ENCODE measurements around the gene BRI3.

GRCh38 chr7:98293746-98294145, 12.3 kb downstream of the BRI3 start:
- TF ChIP-seq EZH2 (IDR thresholded peaks at IDR 0.05; ENCODE audit: low read length, missing control alignments): no peak
- TF ChIP-seq, protein P1, sequence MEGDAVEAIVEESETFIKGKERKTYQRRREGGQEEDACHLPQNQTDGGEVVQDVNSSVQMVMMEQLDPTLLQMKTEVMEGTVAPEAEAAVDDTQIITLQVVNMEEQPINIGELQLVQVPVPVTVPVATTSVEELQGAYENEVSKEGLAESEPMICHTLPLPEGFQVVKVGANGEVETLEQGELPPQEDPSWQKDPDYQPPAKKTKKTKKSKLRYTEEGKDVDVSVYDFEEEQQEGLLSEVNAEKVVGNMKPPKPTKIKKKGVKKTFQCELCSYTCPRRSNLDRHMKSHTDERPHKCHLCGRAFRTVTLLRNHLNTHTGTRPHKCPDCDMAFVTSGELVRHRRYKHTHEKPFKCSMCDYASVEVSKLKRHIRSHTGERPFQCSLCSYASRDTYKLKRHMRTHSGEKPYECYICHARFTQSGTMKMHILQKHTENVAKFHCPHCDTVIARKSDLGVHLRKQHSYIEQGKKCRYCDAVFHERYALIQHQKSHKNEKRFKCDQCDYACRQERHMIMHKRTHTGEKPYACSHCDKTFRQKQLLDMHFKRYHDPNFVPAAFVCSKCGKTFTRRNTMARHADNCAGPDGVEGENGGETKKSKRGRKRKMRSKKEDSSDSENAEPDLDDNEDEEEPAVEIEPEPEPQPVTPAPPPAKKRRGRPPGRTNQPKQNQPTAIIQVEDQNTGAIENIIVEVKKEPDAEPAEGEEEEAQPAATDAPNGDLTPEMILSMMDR (conservative IDR thresholded peaks at IDR 0.05 in 1 of 2, IDR thresholded peaks at IDR 0.05 in 1 of 2; ENCODE audit: low read depth in 1 of 2, low read length in 2 of 2): no peak
